ENCODE data around the gene INPP4B. TPM values are rescaled to one million over a fixed set of nuclear protein-coding genes. Genes with fewer than 3 reads are reported as not detected.

INPP4B gene
- total and polyA plus RNA-seq, 9 donors: 1.7 to 14.7 (median 10.7) TPM

GRCh38 chr4:142191901-142192300 lies 654.2 kb downstream of the INPP4B start:
- H3K4me3 ChIP-seq: no peak overlapping the region

GRCh38 chr4:142181021-142181420 lies 665.1 kb downstream of the INPP4B start:
- Histone ChIP-seq H3K36me3 (no peaks in the 10 kb centered on the region), H3K27me3 (no peaks in the 10 kb centered on the region), H3K4me3 (no peak overlapping the region), H3K4me1 (ENCODE audit: insufficient read depth) (no peaks in the 10 kb centered on the region), H3K9me3 (no peaks in the 10 kb centered on the region), H3K27ac (no peak overlapping the region)
- intact Hi-C loops (cut with DNase I): no loop called here
- TF ChIP-seq POLR2A (IDR thresholded peaks at IDR 0.05): no peak
- no peak for TF ChIP-seq EP300 (IDR thresholded peaks at IDR 0.05)
- TF ChIP-seq CTCF (IDR thresholded peaks at IDR 0.05): no peak
- WGBS, 3 donors: 76 to 88% (median 79%) methylated on average over 3 of the region's 3 CpGs
- no peak for DNase-seq

More at GRCh38 chr4:142191901-142192300, 654.2 kb downstream of the INPP4B start:
- H3K27me3 ChIP-seq: no peaks in the 10 kb centered on the region
- WGBS, 3 donors: 55 to 71% (median 56%) methylated on average over 3 of the region's 3 CpGs
- no peaks in the 10 kb centered on the region for H3K36me3 ChIP-seq
- H3K4me1 ChIP-seq (ENCODE audit: insufficient read depth): no peaks in the 10 kb centered on the region
- H3K9me3 ChIP-seq: no peaks in the 10 kb centered on the region
- intact Hi-C loops (cut with DNase I): no loop called here
- no peak overlapping the region for H3K27ac ChIP-seq
- TF ChIP-seq POLR2A (IDR thresholded peaks at IDR 0.05): no peak
- TF ChIP-seq EP300 (IDR thresholded peaks at IDR 0.05): no peak
- TF ChIP-seq CTCF (IDR thresholded peaks at IDR 0.05): no peak
- no peak for DNase-seq

- Histone ChIP-seq H3K27me3 (no peaks in the 10 kb centered on the region), H3K4me3 (no peak overlapping the region), H3K27ac (no peak overlapping the region), H3K36me3 (no peaks in the 10 kb centered on the region), H3K4me1 (ENCODE audit: insufficient read depth) (no peaks in the 10 kb centered on the region), H3K9me3 (no peaks in the 10 kb centered on the region)
- TF ChIP-seq EP300 (IDR thresholded peaks at IDR 0.05): no peak
- TF ChIP-seq POLR2A (IDR thresholded peaks at IDR 0.05): no peak
- TF ChIP-seq CTCF (IDR thresholded peaks at IDR 0.05): no peak
- intact Hi-C loops (cut with DNase I): no loop called here
- DNase-seq: no peak
Measured at GRCh38 chr4:142169216-142169615, 676.9 kb downstream of the INPP4B start.

GRCh38 chr4:142168181-142168580 lies 677.9 kb downstream of the INPP4B start:
- WGBS, 3 donors: 26 to 47% (median 27%) methylated on average over 2 of the region's 2 CpGs
- no peaks in the 10 kb centered on the region for H3K27me3 ChIP-seq
- no peak overlapping the region for H3K27ac ChIP-seq
- no peak for TF ChIP-seq EP300 (IDR thresholded peaks at IDR 0.05)
- H3K4me1 ChIP-seq (ENCODE audit: insufficient read depth): no peaks in the 10 kb centered on the region
- H3K4me3 ChIP-seq: no peak overlapping the region
- intact Hi-C loops (cut with DNase I): no loop called here
- no peaks in the 10 kb centered on the region for H3K36me3 ChIP-seq
- H3K9me3 ChIP-seq: no peaks in the 10 kb centered on the region
- DNase-seq: no peak

- Histone ChIP-seq H3K36me3 (no peaks in the 10 kb centered on the region), H3K27me3 (no peaks in the 10 kb centered on the region), H3K9me3 (no peaks in the 10 kb centered on the region), H3K4me1 (ENCODE audit: insufficient read depth) (no peaks in the 10 kb centered on the region), H3K4me3 (no peak overlapping the region), H3K27ac (no peak overlapping the region)
- WGBS, 3 donors: 92 to 95% (median 95%) methylated on average over 4 of the region's 4 CpGs
- no peak for DNase-seq
- TF ChIP-seq CTCF (IDR thresholded peaks at IDR 0.05) (no peak), POLR2A (IDR thresholded peaks at IDR 0.05) (no peak), EP300 (IDR thresholded peaks at IDR 0.05) (no peak)
- intact Hi-C loops (cut with DNase I): no loop called here
Measured at GRCh38 chr4:142164767-142165500, 681.2 kb downstream of the INPP4B start.

Data from ovary (tissue), 9 donors.